Stimulated activated naive B cell treated with anti-CD40 and anti-IgM and Interleukin-4, amounts not matched to agents 10 μg/mL and 1 μg/mL and 100 μg/mL, for 72 hours (primary cell): Measurements from ENCODE around the gene EIF5A.
A peak's percentile ranks its signal among the peaks of the same experiment; 100 is the strongest.

Experiments used
- ATAC-seq, 2 donors: fragments of 150-1000 bp; cut with Tn5 transposase; replicated peaks; 2 replicates each; pipeline ENCODE4 v1.10.0; 2021; ENCODE audit warnings: moderate library complexity in 1 of 2
- DNase-seq: peaks from one replicate; pipeline ENCODE4 v3.0.0; 2021
- H3K27ac Mint-ChIP-seq: one replicate; pipeline ENCODE4 v1.8.0; 2022; ENCODE audit warnings: mild to moderate bottlenecking, mixed read lengths
- H3K27me3 Mint-ChIP-seq, 2 donors: one replicate each; pipeline ENCODE4 v1.8.0; 2022; ENCODE audit warnings: mixed read lengths in 2 of 2
- H3K36me3 Mint-ChIP-seq, 2 donors: one replicate each; pipeline ENCODE4 v1.8.0; 2022; ENCODE audit warnings: mixed read lengths in 2 of 2, mild to moderate bottlenecking in 1 of 2
- H3K4me1 Mint-ChIP-seq, 2 donors: one replicate each; pipeline ENCODE4 v1.8.0; 2022; ENCODE audit warnings: mixed read lengths in 2 of 2, mild to moderate bottlenecking in 1 of 2
- H3K4me3 Mint-ChIP-seq, 2 donors: one replicate each; pipeline ENCODE4 v1.8.0; 2022; ENCODE audit warnings: mild to moderate bottlenecking in 2 of 2, mixed read lengths in 2 of 2, moderate library complexity in 1 of 2
- H3K9me3 Mint-ChIP-seq, 2 donors: one replicate each; pipeline ENCODE4 v1.8.0; 2022; ENCODE audit warnings: mixed read lengths in 2 of 2, mild to moderate bottlenecking in 1 of 2

EIF5A gene

GRCh38 chr17:7341842-7342241 is 34.4 kb downstream of the EIF5A start:
- peaks cover 25 to 48% of the 10 kb centered on the region in 2 donors for H3K36me3 Mint-ChIP-seq
- no peaks in the 10 kb centered on the region for H3K9me3 Mint-ChIP-seq
- ATAC-seq (no peak), DNase-seq (no peak)
- H3K27ac Mint-ChIP-seq, result no peak overlapping the region
- no peaks in the 10 kb centered on the region for H3K27me3 Mint-ChIP-seq
- H3K4me3 Mint-ChIP-seq, result peak overlapping the region in 1 of 2 donors; percentile 19
- peaks cover 20 to 39% of the 10 kb centered on the region in 2 donors for H3K4me1 Mint-ChIP-seq

GRCh38 chr17:7343250-7343649 is 35.8 kb downstream of the EIF5A start:
- DNase-seq, result no peak
- H3K9me3 Mint-ChIP-seq, result no peaks in the 10 kb centered on the region
- H3K4me1 Mint-ChIP-seq, result peaks cover 17 to 39% of the 10 kb centered on the region in 2 donors
- no peak overlapping the region for H3K4me3 Mint-ChIP-seq
- H3K27ac Mint-ChIP-seq, result peak overlapping the region; percentile 80
- ATAC-seq, result no peak
- peaks cover 28 to 47% of the 10 kb centered on the region in 2 donors for H3K36me3 Mint-ChIP-seq
- H3K27me3 Mint-ChIP-seq, result no peaks in the 10 kb centered on the region

GRCh38 chr17:7346761-7347614 is 39.6 kb downstream of the EIF5A start:
- ATAC-seq (no peak), DNase-seq (no peak)
- Mint-ChIP-seq H3K27me3 (no peaks in the 10 kb centered on the region), H3K9me3 (no peaks in the 10 kb centered on the region), H3K4me1 (peaks cover 23 to 54% of the 10 kb centered on the region in 2 donors), H3K27ac (peak overlapping the region; percentile 54), H3K4me3 (no peak overlapping the region), H3K36me3 (peaks cover 37 to 53% of the 10 kb centered on the region in 2 donors)

GRCh38 chr17:7347630-7348477 is 40.4 kb downstream of the EIF5A start:
- ATAC-seq (no peak), DNase-seq (no peak)
- Mint-ChIP-seq H3K27me3 (no peaks in the 10 kb centered on the region), H3K27ac (peak overlapping the region; percentile 91), H3K4me3 (no peak overlapping the region), H3K9me3 (no peaks in the 10 kb centered on the region), H3K36me3 (peaks cover 38 to 58% of the 10 kb centered on the region in 2 donors), H3K4me1 (peaks cover 29 to 61% of the 10 kb centered on the region in 2 donors)

- DNase-seq (no peak), ATAC-seq (no peak)
- Mint-ChIP-seq H3K36me3 (peaks cover 36 to 52% of the 10 kb centered on the region in 2 donors), H3K27me3 (no peaks in the 10 kb centered on the region), H3K9me3 (no peaks in the 10 kb centered on the region), H3K4me1 (peaks cover 32 to 65% of the 10 kb centered on the region in 2 donors), H3K27ac (peak overlapping the region; percentile 91), H3K4me3 (no peak overlapping the region)
Observed at GRCh38 chr17:7348478-7349242, 41.2 kb downstream of the EIF5A start.

GRCh38 chr17:7351665-7352502 is 44.5 kb downstream of the EIF5A start, which contains the start of gene KCTD11:
Gene KCTD11 (plus strand): TSS chr17:7352162.
- Mint-ChIP-seq H3K4me1 (peaks cover 44 to 78% of the 10 kb centered on the region in 2 donors), H3K36me3 (peaks cover 28 to 40% of the 10 kb centered on the region in 2 donors), H3K27me3 (no peaks in the 10 kb centered on the region), H3K27ac (peak within 1 kb of the TSS; percentile 88), H3K4me3 (peak within 1 kb of the TSS; percentile 91 to 95), H3K9me3 (no peaks in the 10 kb centered on the region)
- DNase-seq (peak; percentile 81), ATAC-seq (peak; percentile 71 to 76)

- no peaks in the 10 kb centered on the region for H3K27me3 Mint-ChIP-seq
- peaks cover 40 to 73% of the 10 kb centered on the region in 2 donors for H3K4me1 Mint-ChIP-seq
- H3K36me3 Mint-ChIP-seq, result peaks cover 24 to 35% of the 10 kb centered on the region in 2 donors
- DNase-seq (no peak), ATAC-seq (peak; percentile 1)
- H3K27ac Mint-ChIP-seq, result peak overlapping the region; percentile 88
- no peaks in the 10 kb centered on the region for H3K9me3 Mint-ChIP-seq
- peak overlapping the region; percentile 91 to 95 for H3K4me3 Mint-ChIP-seq
Observed at GRCh38 chr17:7352503-7352889, 45.1 kb downstream of the EIF5A start.

- DNase-seq (no peak), ATAC-seq (no peak)
- Mint-ChIP-seq H3K4me1 (peaks cover 40 to 68% of the 10 kb centered on the region in 2 donors), H3K4me3 (peak overlapping the region; percentile 91 to 95), H3K36me3 (peaks cover 19 to 29% of the 10 kb centered on the region in 2 donors), H3K9me3 (no peaks in the 10 kb centered on the region), H3K27me3 (no peaks in the 10 kb centered on the region), H3K27ac (peak overlapping the region; percentile 88)
Observed at GRCh38 chr17:7352910-7353635, 45.6 kb downstream of the EIF5A start.

GRCh38 chr17:7354262-7354843 is 46.9 kb downstream of the EIF5A start:
- ATAC-seq (no peak), DNase-seq (no peak)
- H3K4me3 Mint-ChIP-seq, result no peak overlapping the region
- H3K27me3 Mint-ChIP-seq, result no peaks in the 10 kb centered on the region
- H3K4me1 Mint-ChIP-seq, result peaks cover 35 to 56% of the 10 kb centered on the region in 2 donors
- H3K9me3 Mint-ChIP-seq, result no peaks in the 10 kb centered on the region
- H3K27ac Mint-ChIP-seq, result peak overlapping the region; percentile 70
- H3K36me3 Mint-ChIP-seq, result peaks cover 8 to 18% of the 10 kb centered on the region in 2 donors

- peak within 1 kb of the TSS; percentile 70 for H3K27ac Mint-ChIP-seq
- ATAC-seq (no peak), DNase-seq (no peak)
- H3K36me3 Mint-ChIP-seq, result peaks cover 8 to 13% of the 10 kb centered on the region in 2 donors
- no peak within 1 kb of the TSS for H3K4me3 Mint-ChIP-seq
- no peaks in the 10 kb centered on the region for H3K9me3 Mint-ChIP-seq
- no peaks in the 10 kb centered on the region for H3K27me3 Mint-ChIP-seq
- H3K4me1 Mint-ChIP-seq, result peaks cover 31 to 50% of the 10 kb centered on the region in 2 donors
Observed at GRCh38 chr17:7355053-7355452, 47.6 kb downstream of the EIF5A start, which contains the start of gene TMEM95. Gene TMEM95 (plus strand): TSS chr17:7355156. CDS start chr17:7355205, 49 bp downstream.

- H3K4me3 Mint-ChIP-seq, result no peak overlapping the region
- peaks cover 8 to 10% of the 10 kb centered on the region in 2 donors for H3K36me3 Mint-ChIP-seq
- H3K27me3 Mint-ChIP-seq, result no peaks in the 10 kb centered on the region
- H3K4me1 Mint-ChIP-seq, result peaks cover 28 to 46% of the 10 kb centered on the region in 2 donors
- ATAC-seq (no peak), DNase-seq (no peak)
- H3K27ac Mint-ChIP-seq, result peak overlapping the region; percentile 47
- no peaks in the 10 kb centered on the region for H3K9me3 Mint-ChIP-seq
Observed at GRCh38 chr17:7355573-7355972, 48.1 kb downstream of the EIF5A start.

GRCh38 chr17:7356072-7356549 is 48.7 kb downstream of the EIF5A start:
- Mint-ChIP-seq H3K4me1 (peaks cover 28 to 41% of the 10 kb centered on the region in 2 donors), H3K9me3 (no peaks in the 10 kb centered on the region), H3K27ac (peak overlapping the region; percentile 14), H3K36me3 (peaks cover 6 to 9% of the 10 kb centered on the region in 2 donors), H3K4me3 (no peak overlapping the region), H3K27me3 (no peaks in the 10 kb centered on the region)
- ATAC-seq (peak; percentile 74 to 76), DNase-seq (peak; percentile 83)
